Measurements from ENCODE around the gene NEXN.
"Not testable (repeated sequence)": the region's sequence is repeated elsewhere in the genome, so short reads cannot be mapped to it uniquely, and the experiment has no call there.

NEXN gene

GRCh38 chr1:77978969-77979876 lies 90.8 kb downstream of the NEXN start, which contains the start of gene FUBP1:
FUBP1 (minus strand) TSS chr1:77979072; CDS start chr1:77979004, 68 bp downstream.
- no peaks in the 10 kb centered on the region for H3K27me3 Mint-ChIP-seq
- no peaks in the 10 kb centered on the region for H3K9me3 Mint-ChIP-seq
- peak; percentile 73 for ATAC-seq (replicated peaks)
- no peak within 1 kb of the TSS for H3K4me3 Mint-ChIP-seq
- H3K27ac Mint-ChIP-seq, result no peak within 1 kb of the TSS
- peaks cover 34% of the 10 kb centered on the region for H3K36me3 Mint-ChIP-seq (ENCODE audit: insufficient read depth)
- DNase-seq, result peak; percentile 96 to 97 (median 96)
- peaks cover 26 to 32% of the 10 kb centered on the region in 2 donors for H3K4me1 Mint-ChIP-seq (ENCODE audit: low read depth in 2 of 2)

DNA sequence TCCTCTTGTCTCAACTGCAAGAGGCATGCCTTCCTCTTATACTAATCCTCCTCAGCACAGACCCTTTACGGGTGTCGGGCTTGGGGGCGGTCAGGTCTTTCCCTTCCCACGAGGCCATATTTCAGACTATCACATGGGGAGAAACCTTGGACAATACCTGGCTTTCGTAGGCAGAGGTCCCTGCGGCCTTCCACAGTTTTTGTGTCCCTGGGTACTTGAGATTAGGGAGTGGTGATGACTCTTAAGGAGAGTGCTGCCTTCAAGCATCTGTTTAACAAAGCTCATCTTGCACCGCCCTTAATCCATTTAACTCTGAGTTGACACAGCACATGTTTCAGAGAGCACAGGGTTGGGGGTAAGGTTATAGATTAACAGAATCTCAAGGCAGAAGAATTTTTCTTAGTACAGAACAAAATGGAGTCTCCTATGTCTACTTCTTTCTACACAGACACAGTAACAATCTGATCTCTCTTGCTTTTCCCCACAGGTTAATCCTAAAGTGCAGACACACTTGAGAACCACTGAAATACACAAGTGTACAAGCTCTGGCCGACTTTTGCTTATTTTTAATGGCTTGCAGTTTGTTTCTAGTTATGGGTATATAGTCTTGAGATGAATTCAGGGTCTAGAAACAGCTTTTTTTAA lies 95.0 kb downstream of the NEXN start:
- DNase-seq; H3K27me3 Mint-ChIP-seq; ATAC-seq (replicated peaks); H3K9me3 Mint-ChIP-seq; H3K36me3 Mint-ChIP-seq (ENCODE audit: insufficient read depth); H3K4me3 Mint-ChIP-seq: not testable (repeated sequence)
- Mint-ChIP-seq H3K4me1 (ENCODE audit: low read depth in 2 of 2) (peaks cover 12 to 23% of the 10 kb centered on the region in 2 donors), H3K27ac (peak overlapping the region in 1 of 2 donors; percentile 58)

DNA sequence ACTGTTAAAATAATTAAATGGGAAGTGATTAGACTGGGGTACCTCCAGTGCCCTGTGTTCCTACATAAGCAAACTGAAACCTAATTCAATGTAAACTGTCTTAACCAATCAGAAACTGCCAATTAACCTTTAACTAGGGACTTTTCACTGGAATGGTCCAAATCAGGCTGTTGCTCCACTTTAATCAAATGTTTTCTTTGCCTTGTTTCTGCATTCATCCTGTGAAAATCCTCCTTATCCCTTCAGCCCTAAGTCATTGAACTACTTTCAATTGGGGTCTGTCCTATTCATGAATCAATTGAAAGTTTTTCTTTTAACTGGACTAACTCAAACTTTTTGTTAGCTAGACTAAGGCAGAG lies 95.6 kb downstream of the NEXN start:
- no peak for ATAC-seq (replicated peaks)
- H3K4me1 Mint-ChIP-seq (ENCODE audit: low read depth in 2 of 2), result peaks cover 12 to 28% of the 10 kb centered on the region in 2 donors
- peaks cover 4% of the 10 kb centered on the region for H3K36me3 Mint-ChIP-seq (ENCODE audit: insufficient read depth)
- H3K27me3 Mint-ChIP-seq, result no peaks in the 10 kb centered on the region
- H3K4me3 Mint-ChIP-seq, result no peak overlapping the region
- H3K9me3 Mint-ChIP-seq, result no peaks in the 10 kb centered on the region
- no peak for DNase-seq
- peak overlapping the region in 1 of 2 donors; percentile 58 for H3K27ac Mint-ChIP-seq

- H3K4me1 Mint-ChIP-seq (ENCODE audit: low read depth in 2 of 2), result peaks cover 11 to 34% of the 10 kb centered on the region in 2 donors
- peaks cover 4% of the 10 kb centered on the region for H3K36me3 Mint-ChIP-seq (ENCODE audit: insufficient read depth)
- H3K4me3 Mint-ChIP-seq, result no peak overlapping the region
- DNase-seq, result no peak
- H3K27me3 Mint-ChIP-seq, result no peaks in the 10 kb centered on the region
- ATAC-seq (replicated peaks), result no peak
- no peaks in the 10 kb centered on the region for H3K9me3 Mint-ChIP-seq
- no peak overlapping the region for H3K27ac Mint-ChIP-seq
Measured at GRCh38 chr1:77984629-77985028, 96.2 kb downstream of the NEXN start.

GRCh38 chr1:77986810-77987209 lies 98.4 kb downstream of the NEXN start:
- peak overlapping the region; percentile 19 to 69 for H3K27ac Mint-ChIP-seq
- no peak for DNase-seq
- H3K36me3 Mint-ChIP-seq (ENCODE audit: insufficient read depth), result peaks cover 4% of the 10 kb centered on the region
- no peak for ATAC-seq (replicated peaks)
- H3K4me1 Mint-ChIP-seq (ENCODE audit: low read depth in 2 of 2), result peaks cover 3 to 33% of the 10 kb centered on the region in 2 donors
- no peaks in the 10 kb centered on the region for H3K27me3 Mint-ChIP-seq
- H3K9me3 Mint-ChIP-seq, result no peaks in the 10 kb centered on the region
- no peak overlapping the region for H3K4me3 Mint-ChIP-seq

DNA sequence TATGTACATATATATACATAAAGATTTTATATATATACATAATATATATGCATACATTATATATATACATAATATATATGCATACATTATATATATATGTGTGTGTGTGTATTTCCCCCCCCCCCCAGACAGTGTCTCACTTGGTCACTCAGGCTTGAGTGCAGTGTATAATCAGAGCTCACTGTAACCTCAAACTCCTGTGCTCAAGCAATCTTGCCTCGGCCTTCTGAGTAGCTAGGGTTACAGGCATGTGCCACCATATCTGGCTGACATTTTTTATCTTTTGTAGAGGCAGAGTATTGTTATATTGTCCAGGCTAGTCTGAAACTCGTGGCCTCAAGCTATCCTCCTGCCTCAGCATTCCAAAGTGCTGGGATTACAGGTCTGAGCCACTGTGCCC lies 99.5 kb downstream of the NEXN start:
- no peak overlapping the region for H3K27ac Mint-ChIP-seq
- DNase-seq (no peak), ATAC-seq (replicated peaks) (no peak)
- no peaks in the 10 kb centered on the region for H3K36me3 Mint-ChIP-seq (ENCODE audit: insufficient read depth)
- H3K27me3 Mint-ChIP-seq, result no peaks in the 10 kb centered on the region
- no peak overlapping the region for H3K4me3 Mint-ChIP-seq
- H3K9me3 Mint-ChIP-seq, result no peaks in the 10 kb centered on the region
- H3K4me1 Mint-ChIP-seq (ENCODE audit: low read depth in 2 of 2), result peaks cover 3 to 33% of the 10 kb centered on the region in 2 donors

DNA sequence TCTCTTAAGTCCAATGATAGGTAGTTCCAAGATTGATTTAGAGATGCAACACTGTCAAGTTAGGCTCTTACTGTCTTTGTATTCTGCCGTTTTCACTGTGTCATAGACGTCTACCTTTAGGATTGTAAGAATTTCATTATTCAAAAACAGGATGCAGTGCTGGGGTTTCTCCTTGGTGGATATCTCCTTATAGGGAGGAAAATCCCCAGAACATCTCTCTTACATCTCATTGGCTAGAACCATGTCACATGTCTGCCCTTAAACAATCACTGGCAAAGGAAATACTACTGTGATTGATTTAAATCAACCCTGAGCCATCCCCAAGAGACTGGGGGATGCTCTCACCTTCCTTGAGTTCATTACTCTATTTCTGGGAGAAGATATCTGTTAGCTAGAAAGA lies 101.3 kb downstream of the NEXN start:
- H3K27me3 Mint-ChIP-seq, result no peaks in the 10 kb centered on the region
- no peak overlapping the region for H3K4me3 Mint-ChIP-seq
- ATAC-seq (replicated peaks) (no peak), DNase-seq (no peak)
- peaks cover 1 to 30% of the 10 kb centered on the region in 2 donors for H3K4me1 Mint-ChIP-seq (ENCODE audit: low read depth in 2 of 2)
- no peaks in the 10 kb centered on the region for H3K36me3 Mint-ChIP-seq (ENCODE audit: insufficient read depth)
- H3K9me3 Mint-ChIP-seq, result no peaks in the 10 kb centered on the region
- H3K27ac Mint-ChIP-seq, result peak overlapping the region in 1 of 2 donors; percentile 46

DNA sequence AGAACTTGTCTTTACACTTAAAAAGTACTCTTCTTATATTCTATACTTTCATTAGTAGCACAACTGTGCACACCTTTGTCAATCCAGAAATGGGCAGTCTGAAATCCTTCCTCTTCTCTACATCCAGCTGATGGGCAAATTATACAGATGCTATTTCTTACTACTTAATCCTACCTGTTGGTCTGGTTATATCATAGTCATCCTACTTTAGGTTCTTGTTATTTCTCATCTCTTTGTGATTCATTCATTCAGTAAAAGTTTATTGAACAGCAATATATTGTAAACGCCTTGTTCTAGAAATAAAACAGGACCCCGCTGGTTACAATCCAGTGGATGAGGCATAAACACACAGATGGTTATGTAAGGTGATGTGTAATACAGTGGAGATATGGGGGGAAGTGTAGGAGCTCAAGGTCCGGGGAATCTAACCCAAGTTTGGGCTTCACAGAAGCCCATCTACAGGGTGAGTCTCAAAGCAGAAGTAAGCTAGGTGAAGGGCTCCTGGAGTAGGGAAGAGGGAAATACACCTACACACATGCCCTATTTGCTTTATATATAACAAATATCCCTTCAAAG lies 102.3 kb downstream of the NEXN start:
- ATAC-seq (replicated peaks) (no peak), DNase-seq (no peak)
- Mint-ChIP-seq H3K4me3 (no peak overlapping the region), H3K27ac (no peak overlapping the region), H3K27me3 (no peaks in the 10 kb centered on the region), H3K4me1 (ENCODE audit: low read depth in 2 of 2) (peaks cover 1 to 28% of the 10 kb centered on the region in 2 donors), H3K9me3 (no peaks in the 10 kb centered on the region), H3K36me3 (ENCODE audit: insufficient read depth) (no peaks in the 10 kb centered on the region)

- H3K27ac Mint-ChIP-seq, result no peak overlapping the region
- no peak for ATAC-seq (replicated peaks)
Measured at GRCh38 chr1:77991638-77992037, 103.2 kb downstream of the NEXN start.

More at GRCh38 chr1:77991638-77992037, 103.2 kb downstream of the NEXN start:
- H3K27me3 Mint-ChIP-seq, result no peaks in the 10 kb centered on the region
- no peaks in the 10 kb centered on the region for H3K36me3 Mint-ChIP-seq (ENCODE audit: insufficient read depth)
- no peaks in the 10 kb centered on the region for H3K9me3 Mint-ChIP-seq
- DNase-seq, result no peak
- H3K4me3 Mint-ChIP-seq, result no peak overlapping the region
- H3K4me1 Mint-ChIP-seq (ENCODE audit: low read depth in 2 of 2), result peaks cover 1 to 24% of the 10 kb centered on the region in 2 donors
